GM18511 (cell line): Measurements from ENCODE around the gene USP38.
A peak's percentile ranks its signal among the peaks of the same experiment; 100 is the strongest.
"Not testable (repeated sequence)": the region's sequence is repeated elsewhere in the genome, so short reads cannot be mapped to it uniquely, and the experiment has no call there.

Experiments
- ATAC-seq: cut with Tn5 transposase; IDR thresholded peaks from one replicate; pipeline ENCODE4 v1.9.1; 2021; ENCODE audit warnings: mild to moderate bottlenecking, moderate library complexity; ENCODE audit not compliant: unreplicated experiment

The USP38 gene

GRCh38 chr4:143184503-143185252 lies at the start of gene USP38:
Gene USP38, plus strand, starts transcription at chr4:143184917. Its CDS starts 534 bp downstream, at chr4:143185451.
- ATAC-seq = peak; percentile 77

GRCh38 chr4:143135358-143135757 lies 49.4 kb upstream of the USP38 start:
- ATAC-seq = no peak

- no peak for ATAC-seq
These were observed 44.0 kb upstream of the USP38 start for GRCh38 chr4:143140696-143141095.

GRCh38 chr4:143148521-143148920 lies 36.2 kb upstream of the USP38 start:
- ATAC-seq = no peak

- ATAC-seq = no peak
These were observed 27.9 kb upstream of the USP38 start for GRCh38 chr4:143156853-143157252.

GRCh38 chr4:143163614-143164013 lies 21.1 kb upstream of the USP38 start:
- no peak for ATAC-seq

GRCh38 chr4:143166722-143167121 lies 18.0 kb upstream of the USP38 start:
- not testable (repeated sequence) for ATAC-seq

GRCh38 chr4:143178923-143179322 lies 5.8 kb upstream of the USP38 start:
- no peak for ATAC-seq

- ATAC-seq = no peak
These were observed 1.1 kb upstream of the USP38 start for GRCh38 chr4:143183513-143184216.

- ATAC-seq = peak; percentile 33
These were observed 557 bp upstream of the USP38 start for GRCh38 chr4:143184217-143184502.

GRCh38 chr4:143185253-143186107 lies 763 bp downstream of the USP38 start:
- peak; percentile 32 for ATAC-seq

GRCh38 chr4:143186212-143186611 lies 1.5 kb downstream of the USP38 start:
- ATAC-seq = no peak

GRCh38 chr4:143186649-143187048 lies 1.9 kb downstream of the USP38 start:
- no peak for ATAC-seq

GRCh38 chr4:143188136-143189088 lies 3.7 kb downstream of the USP38 start:
- ATAC-seq = no peak

GRCh38 chr4:143189528-143189927 lies 4.8 kb downstream of the USP38 start:
- peak; percentile 15 for ATAC-seq

GRCh38 chr4:143195581-143195980 lies 10.9 kb downstream of the USP38 start:
- ATAC-seq = no peak

- ATAC-seq = no peak
These were observed 11.6 kb downstream of the USP38 start for GRCh38 chr4:143196323-143196722.

GRCh38 chr4:143199503-143199902 lies 14.8 kb downstream of the USP38 start:
- peak; percentile 56 for ATAC-seq

GRCh38 chr4:143202824-143203223 lies 18.1 kb downstream of the USP38 start:
- ATAC-seq = no peak

- no peak for ATAC-seq
These were observed 18.9 kb downstream of the USP38 start for GRCh38 chr4:143203577-143203976.
